Gastroesophageal sphincter (tissue), 3 donors: Measurements from ENCODE around the gene ACOXL.

Experiments used
- EP300 ChIP-seq: sonication (generic); formaldehyde crosslinking; IDR thresholded peaks from one replicate; pipeline ENCODE4 v1.6.1; 2017; ENCODE audit warnings: antibody characterized with exemption, mild to moderate bottlenecking
- TF ChIP-seq, protein P1 (sequence below), 4 experiments: fragments of 200-600 bp in 2 of 4; fragments of 450-650 bp in 2 of 4; sonication (generic) in 1 of 4; IDR thresholded peaks; one replicate each; pipeline ENCODE4 v1.5.1; 2017 to 2019; ENCODE audit warnings: antibody characterized with exemption in 4 of 4, mild to moderate bottlenecking in 2 of 4, moderate library complexity in 2 of 4

DNA sequence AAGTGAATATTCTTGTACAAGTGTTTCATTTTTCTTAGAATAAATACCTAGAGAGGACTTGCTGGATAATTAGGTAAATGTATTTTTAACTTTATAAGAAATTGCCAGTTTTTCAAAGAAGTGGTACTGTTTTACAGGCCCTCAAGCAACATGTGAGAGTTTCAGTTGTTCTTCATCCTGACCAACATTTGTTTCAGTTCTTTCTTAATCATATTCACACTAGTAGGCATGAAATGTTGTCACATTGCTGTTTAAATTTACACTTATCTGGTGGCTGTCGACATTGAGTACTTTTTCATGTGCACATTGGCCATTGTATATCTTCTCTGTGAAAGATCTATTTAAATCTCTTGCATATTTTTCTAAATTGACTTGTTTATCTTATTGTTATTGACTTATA is 178.1 kb downstream of the ACOXL start:
- TF ChIP-seq EP300, result no peak
- TF ChIP-seq, protein P1, sequence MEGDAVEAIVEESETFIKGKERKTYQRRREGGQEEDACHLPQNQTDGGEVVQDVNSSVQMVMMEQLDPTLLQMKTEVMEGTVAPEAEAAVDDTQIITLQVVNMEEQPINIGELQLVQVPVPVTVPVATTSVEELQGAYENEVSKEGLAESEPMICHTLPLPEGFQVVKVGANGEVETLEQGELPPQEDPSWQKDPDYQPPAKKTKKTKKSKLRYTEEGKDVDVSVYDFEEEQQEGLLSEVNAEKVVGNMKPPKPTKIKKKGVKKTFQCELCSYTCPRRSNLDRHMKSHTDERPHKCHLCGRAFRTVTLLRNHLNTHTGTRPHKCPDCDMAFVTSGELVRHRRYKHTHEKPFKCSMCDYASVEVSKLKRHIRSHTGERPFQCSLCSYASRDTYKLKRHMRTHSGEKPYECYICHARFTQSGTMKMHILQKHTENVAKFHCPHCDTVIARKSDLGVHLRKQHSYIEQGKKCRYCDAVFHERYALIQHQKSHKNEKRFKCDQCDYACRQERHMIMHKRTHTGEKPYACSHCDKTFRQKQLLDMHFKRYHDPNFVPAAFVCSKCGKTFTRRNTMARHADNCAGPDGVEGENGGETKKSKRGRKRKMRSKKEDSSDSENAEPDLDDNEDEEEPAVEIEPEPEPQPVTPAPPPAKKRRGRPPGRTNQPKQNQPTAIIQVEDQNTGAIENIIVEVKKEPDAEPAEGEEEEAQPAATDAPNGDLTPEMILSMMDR (IDR thresholded peaks at IDR 0.05), result no peak
